HepG2 (cell line): ENCODE measurements around the gene SUCLG1. TPM values are rescaled to one million over a fixed set of nuclear protein-coding genes. Genes with fewer than 3 reads are reported as not detected.
A peak's percentile ranks its signal among the peaks of the same experiment; 100 is the strongest.

ENCODE experiments used
- DR1 ChIP-seq: sonication (generic); formaldehyde crosslinking; IDR thresholded peaks from 2 replicates; pipeline ENCODE4 v1.8.0; 2021; ENCODE audit warnings: mild to moderate bottlenecking, missing genetic modification reagents, inconsistent platforms
- GABPB1 ChIP-seq: IDR thresholded peaks from 2 replicates; pipeline ENCODE4 v1.6.1; 2016; ENCODE audit warnings: mild to moderate bottlenecking, missing genetic modification reagents, moderate library complexity, missing compliant biosample characterization
- HMGA1 ChIP-seq: sonication (generic); formaldehyde crosslinking; conservative IDR thresholded peaks from 2 replicates; pipeline ENCODE4 v1.4.0; 2020; ENCODE audit warnings: missing genetic modification reagents
- HOXA9 ChIP-seq: sonication (generic); formaldehyde crosslinking; IDR thresholded peaks from 2 replicates; pipeline ENCODE4 v1.8.1; 2022; ENCODE audit warnings: missing genetic modification reagents, mild to moderate bottlenecking, moderate library complexity, borderline replicate concordance
- ISX ChIP-seq: sonication (generic); formaldehyde crosslinking; conservative IDR thresholded peaks from 2 replicates; pipeline ENCODE4 v1.5.0; 2020; ENCODE audit warnings: missing genetic modification reagents
- MED13 ChIP-seq: sonication (generic); formaldehyde crosslinking; IDR thresholded peaks from 2 replicates; pipeline ENCODE4 v1.5.0; 2020; ENCODE audit warnings: missing genetic modification reagents
- MXI1 ChIP-seq: IDR thresholded peaks from 3 replicates; pipeline ENCODE4 v1.6.1; 2012; ENCODE audit warnings: low read depth, low read length, inconsistent platforms, borderline replicate concordance
- NR1H2 ChIP-seq: sonication (generic); formaldehyde crosslinking; IDR thresholded peaks from 2 replicates; pipeline ENCODE4 v1.8.1; 2022; ENCODE audit warnings: low read depth, missing genetic modification reagents, borderline replicate concordance
- PRPF4 ChIP-seq: fragments of 200-400 bp; formaldehyde crosslinking; IDR thresholded peaks from 2 replicates; pipeline ENCODE4 v1.6.1; 2016; ENCODE audit warnings: low read length, low read depth; ENCODE audit not compliant: poor library complexity, severe bottlenecking
- SIX1 ChIP-seq: sonication (generic); formaldehyde crosslinking; IDR thresholded peaks from 2 replicates; pipeline ENCODE4 v1.4.0; 2020; ENCODE audit warnings: missing genetic modification reagents, borderline replicate concordance
- SIX4 ChIP-seq: sonication (generic); formaldehyde crosslinking; IDR thresholded peaks from 2 replicates; pipeline ENCODE4 v1.4.0; 2020; ENCODE audit warnings: missing genetic modification reagents
- TBX2 ChIP-seq: sonication (generic); formaldehyde crosslinking; IDR thresholded peaks from 2 replicates; pipeline ENCODE4 v1.5.0; 2020; ENCODE audit warnings: missing genetic modification reagents, mild to moderate bottlenecking, borderline replicate concordance
- ZBTB49 ChIP-seq: sonication (generic); formaldehyde crosslinking; IDR thresholded peaks from 2 replicates; pipeline ENCODE4 v1.4.0; 2020; ENCODE audit warnings: missing genetic modification reagents, borderline replicate concordance
- ZFP37 ChIP-seq: sonication (generic); formaldehyde crosslinking; IDR thresholded peaks from 2 replicates; pipeline ENCODE4 v1.4.0; 2020; ENCODE audit warnings: missing genetic modification reagents, borderline replicate concordance
- ZNF12 ChIP-seq: sonication (generic); formaldehyde crosslinking; IDR thresholded peaks from 2 replicates; pipeline ENCODE4 v1.5.0; 2020; ENCODE audit warnings: missing genetic modification reagents
- ZNF256 ChIP-seq: sonication (generic); formaldehyde crosslinking; conservative IDR thresholded peaks from 2 replicates; pipeline ENCODE4 v1.4.0; 2020; ENCODE audit warnings: missing genetic modification reagents
- ZNF30 ChIP-seq: sonication (generic); formaldehyde crosslinking; IDR thresholded peaks from 2 replicates; pipeline ENCODE4 v1.5.0; 2020; ENCODE audit warnings: mild to moderate bottlenecking, missing genetic modification reagents
- ZNF672 ChIP-seq: sonication (generic); formaldehyde crosslinking; IDR thresholded peaks from 2 replicates; pipeline ENCODE4 v1.8.1; 2022; ENCODE audit warnings: missing genetic modification reagents
- ZNF724P ChIP-seq: sonication (generic); formaldehyde crosslinking; IDR thresholded peaks from 2 replicates; pipeline ENCODE4 v1.8.0; 2022; ENCODE audit warnings: missing genetic modification reagents, borderline replicate concordance
- ZNF777 ChIP-seq: sonication (generic); formaldehyde crosslinking; IDR thresholded peaks from 2 replicates; pipeline ENCODE4 v1.4.0; 2020; ENCODE audit warnings: missing genetic modification reagents
- ZNF780A ChIP-seq: sonication (generic); formaldehyde crosslinking; IDR thresholded peaks from 2 replicates; pipeline ENCODE4 v1.8.0; 2022; ENCODE audit warnings: mild to moderate bottlenecking, missing genetic modification reagents, moderate library complexity
- ZSCAN25 ChIP-seq: sonication (generic); formaldehyde crosslinking; IDR thresholded peaks from 2 replicates; pipeline ENCODE4 v1.8.0; 2022; ENCODE audit warnings: mild to moderate bottlenecking, missing genetic modification reagents
- polyA plus RNA-seq, 8 experiments: library from polyadenylated mRNA; depleted of rRNA in 3 of 8; stranded (reverse) in 7 of 8; unstranded in 1 of 8; fragments of >200 nt; fragmentation: Illumina TruSeq in 4 of 8; extraction: Trizol in 4 of 8; gene quantifications; 2 replicates each; pipeline versions ENCODE4 v1.2.1 to v1.2.3, GENCODE V29; 2011 to 2016; ENCODE audit warnings: low read depth in 4 of 8, missing spikeins in 1 of 8, mixed read lengths in 1 of 8; ENCODE audit not compliant: insufficient read depth in 1 of 8
- total RNA-seq, 5 experiments: library from RNA; depleted of rRNA; stranded (reverse); fragments of >200 nt; fragmentation: Illumina TruSeq; extraction: Trizol; gene quantifications; 2 replicates each; pipeline ENCODE4 v1.2.3, GENCODE V29; 2016; ENCODE audit warnings: low read depth in 1 of 5
- TF ChIP-seq, protein P1 (sequence below): IDR thresholded peaks from 2 replicates; pipeline ENCODE4 v1.6.1; 2016; ENCODE audit warnings: control low read depth
- TF ChIP-seq, protein P2 (sequence below): sonication (generic); formaldehyde crosslinking; IDR thresholded peaks from 2 replicates; pipeline ENCODE4 v1.8.0; 2022; ENCODE audit warnings: missing genetic modification reagents, low read depth, mild to moderate bottlenecking, borderline replicate concordance
- TF ChIP-seq, protein P3 (sequence below): sonication (generic); formaldehyde crosslinking; IDR thresholded peaks from 2 replicates; pipeline ENCODE4 v1.4.0; 2020; ENCODE audit warnings: mild to moderate bottlenecking, missing genetic modification reagents

The SUCLG1 gene
- total and polyA plus RNA-seq, 2 of the 13 experiments (the other 11 are each of a cell fraction or from before 2014, with no cell fraction given): 58.7 to 121 TPM

GRCh38 chr2:84459018-84459943 lies at the start of gene SUCLG1 (continued):
- TF ChIP-seq ZNF30 (CRISPR knock-in tag) (no peak), DR1 (CRISPR knock-in tag) (peak; percentile 63; the same call in 1 of the 2 replicates), ZBTB49 (CRISPR knock-in tag) (no peak), ZNF780A (CRISPR knock-in tag) (peak; percentile 18; the same call in 1 of the 2 replicates), ZNF256 (no peak; the same call in 1 of the 2 replicates), HMGA1 (no peak), HOXA9 (CRISPR knock-in tag) (no peak), MXI1 (peak; percentile 82; the same call in 2 of the 3 replicates), ZNF777 (CRISPR knock-in tag) (peak; percentile 79), TBX2 (CRISPR knock-in tag) (peak; percentile 69; the same call in 1 of the 2 replicates), SIX4 (CRISPR knock-in tag) (no peak), SIX1 (CRISPR knock-in tag) (no peak), ZNF12 (CRISPR knock-in tag) (peak; percentile 45; the same call in 1 of the 2 replicates), MED13 (peak; percentile 51; the same call in 1 of the 2 replicates), GABPB1 (peak; percentile 83), ZSCAN25 (peak; percentile 11; the same call in 1 of the 2 replicates), ZFP37 (CRISPR knock-in tag) (no peak), ZNF672 (no peak), ZNF724P (peak; percentile 90; the same call in 1 of the 2 replicates), NR1H2 (CRISPR knock-in tag) (no peak), ISX (CRISPR knock-in tag) (no peak), PRPF4 (no peak)
- TF ChIP-seq, protein P1, sequence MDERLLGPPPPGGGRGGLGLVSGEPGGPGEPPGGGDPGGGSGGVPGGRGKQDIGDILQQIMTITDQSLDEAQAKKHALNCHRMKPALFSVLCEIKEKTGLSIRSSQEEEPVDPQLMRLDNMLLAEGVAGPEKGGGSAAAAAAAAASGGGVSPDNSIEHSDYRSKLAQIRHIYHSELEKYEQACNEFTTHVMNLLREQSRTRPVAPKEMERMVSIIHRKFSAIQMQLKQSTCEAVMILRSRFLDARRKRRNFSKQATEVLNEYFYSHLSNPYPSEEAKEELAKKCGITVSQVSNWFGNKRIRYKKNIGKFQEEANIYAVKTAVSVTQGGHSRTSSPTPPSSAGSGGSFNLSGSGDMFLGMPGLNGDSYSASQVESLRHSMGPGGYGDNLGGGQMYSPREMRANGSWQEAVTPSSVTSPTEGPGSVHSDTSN (CRISPR knock-in tag): no peak
- TF ChIP-seq, protein P2, sequence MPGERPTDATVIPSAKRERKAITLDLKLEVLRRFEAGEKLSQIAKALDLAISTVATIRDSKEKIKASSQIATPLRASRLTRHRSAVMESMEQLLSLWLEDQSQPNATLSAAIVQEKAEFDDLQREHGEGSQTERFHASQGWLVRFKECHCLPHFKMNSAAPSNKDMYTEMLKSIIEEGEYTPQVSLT (CRISPR knock-in tag): no peak
- TF ChIP-seq, protein P3, sequence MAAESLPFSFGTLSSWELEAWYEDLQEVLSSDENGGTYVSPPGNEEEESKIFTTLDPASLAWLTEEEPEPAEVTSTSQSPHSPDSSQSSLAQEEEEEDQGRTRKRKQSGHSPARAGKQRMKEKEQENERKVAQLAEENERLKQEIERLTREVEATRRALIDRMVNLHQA (CRISPR knock-in tag): no peak
